ENCODE results near the gene ZNF521. TPM values are rescaled to one million over a fixed set of nuclear protein-coding genes. Genes with fewer than 3 reads are reported as not detected.
A peak's percentile ranks its signal among the peaks of the same experiment; 100 is the strongest.

ZNF521 gene
- total and polyA plus RNA-seq, 9 donors: 24.3 to 51.3 (median 44.1) TPM

DNA sequence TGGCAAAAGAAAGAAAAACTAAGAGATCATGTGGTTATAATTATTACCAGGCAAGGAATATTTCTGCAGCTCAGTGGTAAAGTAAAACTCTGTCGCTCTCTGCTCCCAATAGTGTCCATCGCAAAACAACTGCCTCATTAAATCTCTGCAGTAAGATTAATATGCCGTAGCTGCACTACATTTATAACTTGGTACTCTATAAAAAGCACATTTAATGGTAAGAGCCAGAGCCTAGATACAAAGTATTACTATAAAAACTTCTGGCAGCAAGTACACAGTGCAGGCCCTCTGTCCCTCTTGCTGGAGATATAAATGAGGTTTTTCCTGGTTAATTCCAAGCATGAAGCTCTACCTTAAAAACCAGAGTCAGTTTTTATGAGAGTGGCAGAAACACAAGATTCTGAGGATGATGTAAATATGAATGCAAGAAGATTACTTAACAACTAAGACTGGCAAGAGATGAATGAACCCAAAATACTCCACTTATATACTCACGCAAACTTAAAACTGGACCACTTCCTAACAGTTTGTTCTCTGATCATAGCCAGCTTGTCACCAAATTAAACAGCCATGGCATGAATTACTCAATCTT lies 25.5 kb downstream of the ZNF521 start:
- TF ChIP-seq EP300 (IDR thresholded peaks at IDR 0.05) (no peak), POLR2A (IDR thresholded peaks at IDR 0.05) (no peak), CTCF (IDR thresholded peaks at IDR 0.05) (no peak)
- 24 to 32% (median 24%) methylated on average over 4 of the region's 4 CpGs for WGBS, 3 donors
- no peaks in the 10 kb centered on the region for H3K27me3 ChIP-seq
- no peaks in the 10 kb centered on the region for H3K9me3 ChIP-seq
- no peak for DNase-seq
- intact Hi-C loops (cut with DNase I): no loop called here
- peak overlapping the region in 1 of 2 donors; percentile 37 for H3K27ac ChIP-seq
- H3K4me3 ChIP-seq: no peak overlapping the region
- H3K36me3 ChIP-seq: no peaks in the 10 kb centered on the region
- peaks cover 13% of the 10 kb centered on the region for H3K4me1 ChIP-seq (ENCODE audit: insufficient read depth)

DNA sequence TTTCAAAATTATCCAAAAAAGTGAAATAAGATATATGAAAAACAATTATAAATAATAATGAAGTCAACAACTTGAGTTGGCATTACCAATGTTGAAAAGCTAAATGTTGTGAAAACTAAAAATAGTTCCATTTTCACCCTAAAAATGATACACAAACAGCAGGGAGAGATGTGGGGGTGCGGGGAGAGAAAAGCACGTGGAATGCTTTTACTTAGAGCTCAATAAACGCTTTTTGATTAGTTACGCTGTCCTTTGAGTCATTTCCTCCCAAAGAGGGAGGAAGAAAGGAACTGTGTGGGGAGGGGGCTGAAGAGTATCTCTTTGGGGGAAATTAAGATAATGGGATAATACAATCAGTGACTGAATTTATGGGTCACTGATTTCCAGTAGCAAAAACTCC lies 29.2 kb downstream of the ZNF521 start:
- Histone ChIP-seq H3K4me1 (ENCODE audit: insufficient read depth) (peaks cover 12% of the 10 kb centered on the region), H3K9me3 (no peaks in the 10 kb centered on the region), H3K36me3 (no peaks in the 10 kb centered on the region), H3K4me3 (no peak overlapping the region), H3K27ac (no peak overlapping the region), H3K27me3 (no peaks in the 10 kb centered on the region)
- 58 to 82% (median 79%) methylated on average over 4 of the region's 4 CpGs for WGBS, 3 donors
- intact Hi-C loops (cut with DNase I): no loop called here
- TF ChIP-seq EP300 (IDR thresholded peaks at IDR 0.05) (no peak), CTCF (IDR thresholded peaks at IDR 0.05) (no peak), POLR2A (IDR thresholded peaks at IDR 0.05) (no peak)
- no peak for DNase-seq

DNA sequence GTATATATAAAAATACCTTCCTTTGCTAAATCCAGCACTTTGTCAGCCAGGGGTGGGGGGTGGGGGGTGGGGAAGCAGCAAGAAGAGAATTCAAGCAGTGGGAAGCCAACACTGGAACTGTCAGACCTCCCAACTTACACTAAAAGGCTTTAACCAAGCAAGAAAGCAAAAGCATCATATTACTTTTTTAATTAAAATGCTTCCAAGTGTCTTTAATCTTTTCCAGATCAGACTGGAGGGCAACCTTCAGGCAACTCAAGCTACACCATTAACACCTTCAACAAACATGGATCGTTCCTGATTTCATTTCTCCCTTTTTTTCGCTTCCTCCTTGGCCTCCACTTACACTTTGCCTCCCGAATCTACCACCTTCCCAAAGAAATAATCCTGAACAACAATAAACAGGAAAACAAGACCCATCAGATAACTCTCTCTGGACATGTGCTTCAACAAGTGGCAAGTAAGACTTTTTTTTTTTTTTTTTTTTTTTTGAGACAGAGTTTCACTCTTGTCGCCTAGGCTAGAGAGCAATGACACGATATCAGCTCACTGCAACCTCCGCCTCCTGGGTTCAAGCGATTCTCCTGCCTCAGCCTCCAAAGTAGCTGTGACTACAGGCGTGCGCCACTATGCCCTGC lies 35.5 kb downstream of the ZNF521 start:
- 92 to 97% (median 95%) methylated on average over 9 of the region's 9 CpGs for WGBS, 3 donors
- no peak for DNase-seq

GRCh38 chr18:25314838-25315190 lies 37.2 kb downstream of the ZNF521 start:
- DNase-seq: no peak
- no peak overlapping the region for H3K27ac ChIP-seq
- no peak overlapping the region for H3K4me3 ChIP-seq
- no peaks in the 10 kb centered on the region for H3K36me3 ChIP-seq
- TF ChIP-seq CTCF (IDR thresholded peaks at IDR 0.05): no peak
- no peak for TF ChIP-seq EP300 (IDR thresholded peaks at IDR 0.05)
- no peak for TF ChIP-seq POLR2A (IDR thresholded peaks at IDR 0.05)
- H3K27me3 ChIP-seq: no peaks in the 10 kb centered on the region
- no peaks in the 10 kb centered on the region for H3K9me3 ChIP-seq
- no peaks in the 10 kb centered on the region for H3K4me1 ChIP-seq (ENCODE audit: insufficient read depth)
- intact Hi-C loops (cut with DNase I): no loop called here

More for the DNA sequence above, 35.5 kb downstream of the ZNF521 start:
- Histone ChIP-seq H3K4me3 (no peak overlapping the region), H3K9me3 (no peaks in the 10 kb centered on the region), H3K36me3 (no peaks in the 10 kb centered on the region), H3K27ac (no peak overlapping the region), H3K27me3 (no peaks in the 10 kb centered on the region), H3K4me1 (ENCODE audit: insufficient read depth) (no peaks in the 10 kb centered on the region)
- no peak for TF ChIP-seq POLR2A (IDR thresholded peaks at IDR 0.05)
- TF ChIP-seq CTCF (IDR thresholded peaks at IDR 0.05): no peak
- no peak for TF ChIP-seq EP300 (IDR thresholded peaks at IDR 0.05)
- intact Hi-C loops (cut with DNase I): no loop called here
